Measurements from ENCODE around the gene PPP1R13B.
"Not testable (repeated sequence)": the region's sequence is repeated elsewhere in the genome, so short reads cannot be mapped to it uniquely, and the experiment has no call there.

PPP1R13B gene

GRCh38 chr14:103845327-103845726 lies 2.0 kb downstream of the PPP1R13B start:
- no peaks in the 10 kb centered on the region for H3K9me3 Mint-ChIP-seq
- TF ChIP-seq CTCF (IDR thresholded peaks at IDR 0.05) = no peak
- H3K27me3 Mint-ChIP-seq (ENCODE audit: low read depth, poor library complexity) = peaks cover 47% of the 10 kb centered on the region

GRCh38 chr14:103841265-103841664 lies 6.1 kb downstream of the PPP1R13B start:
- Mint-ChIP-seq H3K4me1 (peaks cover 19% of the 10 kb centered on the region), H3K27me3 (ENCODE audit: low read depth, poor library complexity) (peaks cover 36% of the 10 kb centered on the region)
- DNase-seq; H3K36me3 Mint-ChIP-seq (ENCODE audit: low read depth); H3K27ac Mint-ChIP-seq; H3K9me3 Mint-ChIP-seq; H3K4me3 Mint-ChIP-seq: not testable (repeated sequence)

More at GRCh38 chr14:103845327-103845726, 2.0 kb downstream of the PPP1R13B start:
- H3K27ac Mint-ChIP-seq = no peak overlapping the region
- no peak overlapping the region for H3K4me3 Mint-ChIP-seq
- peaks cover 4% of the 10 kb centered on the region for H3K36me3 Mint-ChIP-seq (ENCODE audit: low read depth)
- H3K4me1 Mint-ChIP-seq = peaks cover 19% of the 10 kb centered on the region
- DNase-seq = no peak

DNA sequence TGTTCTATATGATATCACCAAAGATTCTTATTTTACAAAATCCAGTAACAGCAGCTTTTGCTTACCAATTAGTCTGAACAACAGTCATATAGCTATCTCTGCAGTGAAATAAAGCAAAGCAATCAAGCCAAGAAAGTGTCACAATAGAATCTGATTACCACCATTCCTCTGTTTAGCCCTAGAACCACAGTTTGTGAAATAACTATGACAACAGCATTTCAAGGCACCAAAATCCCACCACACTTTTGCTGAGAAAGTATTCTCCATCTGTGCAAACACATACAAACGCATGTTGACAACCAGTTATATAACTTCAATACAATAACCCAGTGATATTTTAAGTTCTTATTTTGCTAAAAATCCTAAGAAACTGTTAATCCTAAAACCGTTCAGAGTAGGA lies 7.4 kb downstream of the PPP1R13B start:
- TF ChIP-seq CTCF (IDR thresholded peaks at IDR 0.05) = no peak
- H3K4me3 Mint-ChIP-seq = no peak overlapping the region
- no peak overlapping the region for H3K27ac Mint-ChIP-seq
- peaks cover 14% of the 10 kb centered on the region for H3K4me1 Mint-ChIP-seq
- peaks cover 23% of the 10 kb centered on the region for H3K27me3 Mint-ChIP-seq (ENCODE audit: low read depth, poor library complexity)
- DNase-seq = no peak
- peaks cover 4% of the 10 kb centered on the region for H3K36me3 Mint-ChIP-seq (ENCODE audit: low read depth)
- H3K9me3 Mint-ChIP-seq = no peaks in the 10 kb centered on the region

GRCh38 chr14:103839579-103839978 lies 7.8 kb downstream of the PPP1R13B start:
- no peak for DNase-seq
- no peak for TF ChIP-seq CTCF (IDR thresholded peaks at IDR 0.05)
- H3K4me3 Mint-ChIP-seq = no peak overlapping the region

DNA sequence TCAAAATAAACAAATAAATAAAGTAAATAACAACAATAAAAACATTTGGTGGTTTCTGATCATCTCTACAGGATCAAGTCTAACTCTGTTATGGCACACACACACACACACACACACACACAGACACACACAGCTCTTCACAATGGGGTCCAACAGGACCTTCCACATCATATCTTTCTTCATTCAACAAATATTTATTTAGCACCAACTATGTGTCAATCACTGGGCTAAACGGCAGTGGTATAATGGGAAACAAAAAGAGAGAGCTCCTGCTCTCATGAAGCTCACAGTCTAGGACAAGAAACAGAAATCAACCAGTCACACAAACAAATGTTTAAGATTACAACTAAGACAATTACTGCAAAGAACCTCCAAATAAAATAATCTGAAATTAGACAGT lies 9.3 kb downstream of the PPP1R13B start:
- H3K4me1 Mint-ChIP-seq = peaks cover 14% of the 10 kb centered on the region
- H3K27ac Mint-ChIP-seq = no peak overlapping the region
- peaks cover 6% of the 10 kb centered on the region for H3K27me3 Mint-ChIP-seq (ENCODE audit: low read depth, poor library complexity)
- no peak for TF ChIP-seq CTCF (IDR thresholded peaks at IDR 0.05)
- DNase-seq = no peak
- H3K36me3 Mint-ChIP-seq (ENCODE audit: low read depth) = peaks cover under 1% of the 10 kb centered on the region
- H3K9me3 Mint-ChIP-seq = no peaks in the 10 kb centered on the region
- no peak overlapping the region for H3K4me3 Mint-ChIP-seq

More at GRCh38 chr14:103839579-103839978, 7.8 kb downstream of the PPP1R13B start:
- H3K27me3 Mint-ChIP-seq (ENCODE audit: low read depth, poor library complexity) = peaks cover 19% of the 10 kb centered on the region
- H3K9me3 Mint-ChIP-seq = no peaks in the 10 kb centered on the region
- peaks cover 4% of the 10 kb centered on the region for H3K36me3 Mint-ChIP-seq (ENCODE audit: low read depth)
- H3K4me1 Mint-ChIP-seq = peaks cover 14% of the 10 kb centered on the region
- H3K27ac Mint-ChIP-seq = peak overlapping the region; percentile 34

GRCh38 chr14:103836976-103837725 lies 10.2 kb downstream of the PPP1R13B start:
- no peak for TF ChIP-seq CTCF (IDR thresholded peaks at IDR 0.05)
- Mint-ChIP-seq H3K27me3 (ENCODE audit: low read depth, poor library complexity) (peaks cover 3% of the 10 kb centered on the region), H3K36me3 (ENCODE audit: low read depth) (no peaks in the 10 kb centered on the region), H3K9me3 (no peaks in the 10 kb centered on the region), H3K27ac (peak overlapping the region; percentile 9), H3K4me1 (peaks cover 14% of the 10 kb centered on the region), H3K4me3 (no peak overlapping the region)
- no peak for DNase-seq
